AG09309 (cell line): Measurements from ENCODE around the gene KLHL2.
A peak's percentile ranks its signal among the peaks of the same experiment; 100 is the strongest.

ENCODE experiments used
- DNase-seq: peaks from one replicate; pipeline ENCODE4 v3.0.0-alpha.2; 2010; ENCODE audit warnings: low read depth
- H3K4me3 ChIP-seq: 2 replicates; pipeline ENCODE4 v1.5.1; 2011; ENCODE audit warnings: mild to moderate bottlenecking, low read depth, low read length, moderate library complexity; ENCODE audit not compliant: control insufficient read depth
- CTCF ChIP-seq: IDR thresholded peaks from 2 replicates; pipeline ENCODE4 v1.5.1; 2011; ENCODE audit warnings: mild to moderate bottlenecking, low read depth, low read length, inconsistent platforms; ENCODE audit not compliant: insufficient read depth, control insufficient read depth; ENCODE audit errors: missing control alignments

KLHL2 gene

DNA sequence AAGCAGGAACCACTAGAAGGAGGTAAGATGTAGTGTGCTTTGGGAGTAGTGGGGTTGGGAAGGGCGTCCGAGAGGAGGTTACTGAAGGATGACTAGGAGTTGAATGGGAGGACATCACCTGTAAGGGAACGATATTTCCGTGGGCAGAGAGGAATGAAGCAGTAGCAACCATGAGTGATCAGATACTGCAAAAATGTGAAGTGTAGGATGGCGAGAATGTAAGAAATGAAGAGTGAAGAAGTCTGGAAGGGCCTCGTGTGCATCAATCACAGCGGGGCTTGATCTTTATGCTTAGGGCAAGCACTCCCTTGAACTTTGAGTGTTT, 120.7 kb downstream of the KLHL2 start:
- DNase-seq = no peak
- H3K4me3 ChIP-seq = peak overlapping the region; percentile 100
- no peak for TF ChIP-seq CTCF

DNA sequence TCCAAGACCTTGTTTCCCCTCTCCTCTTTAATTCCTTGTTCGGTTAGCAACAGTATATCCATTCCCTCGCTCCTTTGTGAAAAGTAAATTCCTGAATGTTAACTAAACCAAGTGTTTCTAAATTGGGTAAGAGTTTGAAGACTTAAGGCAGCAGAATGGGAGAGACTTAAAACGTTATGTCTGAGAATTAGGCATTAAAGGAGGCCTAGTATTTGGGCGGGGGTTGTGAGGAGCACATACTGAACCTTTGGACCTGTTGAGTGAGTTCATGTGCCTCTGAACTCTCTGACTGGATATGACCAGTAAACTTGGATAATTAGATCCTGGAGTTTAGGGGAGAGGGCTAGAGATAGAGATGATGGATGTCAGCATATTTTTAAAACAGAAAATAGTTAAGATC, 121.3 kb downstream of the KLHL2 start:
- DNase-seq = no peak
- H3K4me3 ChIP-seq = peak overlapping the region; percentile 100
- no peak for TF ChIP-seq CTCF

DNA sequence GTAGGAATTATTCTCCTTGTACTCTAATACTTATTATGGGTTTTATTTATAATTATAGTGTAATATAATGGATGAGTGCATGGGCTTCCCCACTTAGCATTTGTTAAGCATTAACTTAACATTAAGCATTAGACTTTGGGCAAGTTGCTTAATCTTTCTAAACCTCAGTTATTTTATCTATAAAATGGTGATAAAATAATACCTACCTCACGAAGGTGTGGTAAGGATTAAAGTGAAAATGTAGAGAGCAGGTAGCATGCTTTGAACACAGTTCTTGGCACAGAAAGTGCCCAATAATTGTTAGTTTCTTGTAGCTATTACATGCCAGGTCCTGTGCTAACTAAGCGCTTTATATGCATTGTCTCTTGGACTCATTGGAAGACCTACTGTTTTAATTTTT, 122.7 kb downstream of the KLHL2 start:
- TF ChIP-seq CTCF = no peak
- DNase-seq = no peak
- H3K4me3 ChIP-seq = no peak overlapping the region

GRCh38 chr4:165330666-165331065, 123.3 kb downstream of the KLHL2 start:
- TF ChIP-seq CTCF = no peak
- H3K4me3 ChIP-seq = no peak overlapping the region
- DNase-seq = no peak

DNA sequence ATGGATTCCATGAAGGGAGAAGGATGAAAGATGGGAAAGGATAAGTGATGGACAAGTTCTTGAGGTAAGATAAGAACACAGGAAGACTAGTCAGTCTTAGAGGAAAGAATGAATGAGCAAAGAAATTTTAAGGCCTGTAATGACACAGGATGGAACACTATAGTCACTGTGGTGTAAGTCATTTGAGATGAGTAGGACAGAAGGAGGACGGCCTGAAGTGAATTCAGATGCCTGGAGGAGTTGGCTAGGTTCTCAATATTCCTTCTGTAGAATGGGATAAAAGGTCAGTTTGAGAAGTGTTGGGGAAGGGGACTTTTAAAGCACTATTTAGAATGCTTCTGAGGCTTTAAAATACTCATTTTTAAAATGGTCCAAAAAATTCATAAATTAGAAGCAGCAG, 124.0 kb downstream of the KLHL2 start:
- no peak for TF ChIP-seq CTCF
- H3K4me3 ChIP-seq = no peak overlapping the region
- no peak for DNase-seq

DNA sequence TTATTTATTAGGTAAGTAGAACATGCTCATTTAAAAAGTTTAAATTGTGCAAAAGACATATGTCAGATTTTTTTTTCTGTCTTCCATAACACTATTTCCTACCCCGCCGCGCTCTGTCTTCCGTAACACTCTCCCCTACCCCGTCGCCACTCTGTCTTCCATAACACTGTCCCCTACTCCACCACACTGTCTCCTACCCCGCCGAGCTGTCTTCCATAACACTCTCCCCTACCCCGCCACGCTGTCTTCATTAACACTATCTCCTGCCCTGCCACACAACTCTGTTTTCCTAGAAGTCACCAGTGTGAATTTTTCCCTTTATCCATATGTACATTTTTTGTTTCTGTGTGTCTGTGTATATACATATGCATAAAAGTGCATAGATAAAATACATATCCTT, 124.5 kb downstream of the KLHL2 start:
- H3K4me3 ChIP-seq = no peak overlapping the region
- DNase-seq = no peak
- no peak for TF ChIP-seq CTCF

DNA sequence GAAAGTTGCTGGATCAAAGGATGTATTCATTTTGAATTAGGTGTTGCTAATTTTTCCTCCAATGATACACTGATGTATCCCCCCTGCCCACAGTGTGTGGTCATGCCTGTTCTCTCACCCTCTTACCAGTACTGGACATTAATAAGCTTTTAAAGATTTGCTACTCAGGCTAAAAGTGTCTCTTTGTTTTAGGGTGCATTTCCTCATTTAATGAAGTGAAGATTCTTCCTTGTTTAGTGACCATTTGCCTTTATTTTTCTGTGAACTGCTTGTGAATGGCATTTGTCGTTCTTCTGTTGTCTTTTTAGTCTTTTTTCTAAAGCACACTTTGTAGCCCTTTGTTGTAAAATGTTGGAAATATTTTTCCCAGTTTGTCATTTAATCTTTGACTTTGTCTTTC, 125.1 kb downstream of the KLHL2 start:
- DNase-seq = no peak
- H3K4me3 ChIP-seq = no peak overlapping the region
- no peak for TF ChIP-seq CTCF
